ENCODE data around the gene NECAB2.
"Not testable (repeated sequence)": the region's sequence is repeated elsewhere in the genome, so short reads cannot be mapped to it uniquely, and the experiment has no call there.

The NECAB2 gene

DNA sequence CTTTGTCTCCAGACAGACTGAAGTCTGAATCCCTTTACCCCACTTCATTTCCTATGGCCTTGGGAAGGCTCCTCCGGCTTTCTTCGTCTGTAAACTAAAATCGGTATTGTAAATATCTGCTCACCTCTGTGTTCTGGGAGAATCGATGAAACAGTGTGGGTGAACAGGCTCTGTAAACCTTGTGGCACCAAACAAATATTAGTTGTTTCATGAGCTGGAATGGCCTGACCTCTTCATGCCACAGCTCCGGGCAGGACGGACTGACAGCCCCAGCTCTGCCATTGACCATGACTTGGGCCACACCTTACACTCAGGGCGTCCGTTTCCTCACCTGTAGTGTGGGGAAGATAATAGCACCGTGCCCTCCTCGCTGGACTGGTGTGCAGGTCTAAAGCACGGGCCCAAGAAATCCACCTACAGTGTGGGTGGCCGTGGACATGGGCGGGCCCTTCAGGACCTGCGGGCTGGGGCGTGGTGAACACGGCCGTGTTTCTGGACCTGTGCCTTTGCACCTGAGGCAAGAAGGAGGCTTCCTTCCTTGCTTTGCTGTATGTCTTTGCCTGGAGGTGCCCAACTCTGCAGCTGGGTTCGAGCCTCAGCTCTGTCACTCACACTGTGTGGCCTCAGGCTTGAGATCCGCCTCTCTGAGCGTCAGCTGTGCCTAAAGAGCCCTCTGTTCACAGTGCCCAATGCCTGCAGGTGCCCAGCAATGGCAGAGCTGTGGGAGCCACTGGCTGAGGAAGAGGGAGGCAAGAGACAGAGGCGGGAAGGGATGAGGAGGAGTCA is 21.1 kb upstream of the NECAB2 start:
- TF ChIP-seq, protein P1, sequence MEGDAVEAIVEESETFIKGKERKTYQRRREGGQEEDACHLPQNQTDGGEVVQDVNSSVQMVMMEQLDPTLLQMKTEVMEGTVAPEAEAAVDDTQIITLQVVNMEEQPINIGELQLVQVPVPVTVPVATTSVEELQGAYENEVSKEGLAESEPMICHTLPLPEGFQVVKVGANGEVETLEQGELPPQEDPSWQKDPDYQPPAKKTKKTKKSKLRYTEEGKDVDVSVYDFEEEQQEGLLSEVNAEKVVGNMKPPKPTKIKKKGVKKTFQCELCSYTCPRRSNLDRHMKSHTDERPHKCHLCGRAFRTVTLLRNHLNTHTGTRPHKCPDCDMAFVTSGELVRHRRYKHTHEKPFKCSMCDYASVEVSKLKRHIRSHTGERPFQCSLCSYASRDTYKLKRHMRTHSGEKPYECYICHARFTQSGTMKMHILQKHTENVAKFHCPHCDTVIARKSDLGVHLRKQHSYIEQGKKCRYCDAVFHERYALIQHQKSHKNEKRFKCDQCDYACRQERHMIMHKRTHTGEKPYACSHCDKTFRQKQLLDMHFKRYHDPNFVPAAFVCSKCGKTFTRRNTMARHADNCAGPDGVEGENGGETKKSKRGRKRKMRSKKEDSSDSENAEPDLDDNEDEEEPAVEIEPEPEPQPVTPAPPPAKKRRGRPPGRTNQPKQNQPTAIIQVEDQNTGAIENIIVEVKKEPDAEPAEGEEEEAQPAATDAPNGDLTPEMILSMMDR (IDR thresholded peaks at IDR 0.05): no peak
- no peaks in the 10 kb centered on the region for H3K9me3 ChIP-seq

DNA sequence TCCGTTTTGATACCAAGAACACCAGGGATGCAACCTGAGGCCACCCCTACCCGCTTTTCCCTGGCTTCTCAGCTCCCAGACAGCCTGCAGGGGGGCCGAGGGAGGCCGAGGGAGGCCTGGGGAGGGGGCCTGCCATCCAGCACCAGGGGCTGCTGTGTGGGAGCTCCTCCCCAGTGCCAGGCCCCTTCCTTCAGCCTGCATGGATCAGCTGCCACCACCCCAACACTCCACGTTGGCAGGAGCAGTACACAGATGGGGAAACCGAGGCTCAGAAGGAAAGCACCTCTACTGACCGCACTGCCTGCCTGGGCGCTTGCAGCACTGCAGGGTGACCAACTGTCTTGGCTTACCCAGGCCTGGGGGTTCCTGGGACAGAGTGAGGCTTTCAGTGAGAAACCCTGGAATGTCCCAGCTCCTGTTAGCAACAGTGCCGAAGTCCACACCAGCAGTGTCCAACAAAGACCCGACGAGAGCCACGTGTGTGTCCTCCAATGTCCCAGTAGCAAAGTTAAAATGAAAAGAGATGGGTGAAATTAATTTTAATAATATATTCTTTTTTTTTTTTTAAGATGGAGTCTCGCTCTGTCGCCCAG is 20.3 kb upstream of the NECAB2 start:
- H3K4me3 ChIP-seq (ENCODE audit: low read depth in 1 of 2, low read length in 1 of 2): no peak overlapping the region
- no peaks in the 10 kb centered on the region for H3K36me3 ChIP-seq
- TF ChIP-seq, protein P1 (IDR thresholded peaks at IDR 0.05): no peak
- H3K27ac ChIP-seq: no peak overlapping the region
- H3K9me3 ChIP-seq: no peaks in the 10 kb centered on the region
- peaks cover 4% of the 10 kb centered on the region in 2 experiments for H3K4me1 ChIP-seq (ENCODE audit: control insufficient read depth in 1 of 2, insufficient read depth in 1 of 2, low read depth in 1 of 2, low read length in 1 of 2)
- no peaks in the 10 kb centered on the region for H3K27me3 ChIP-seq

More for the DNA sequence above, 21.1 kb upstream of the NECAB2 start:
- H3K27me3 ChIP-seq: no peaks in the 10 kb centered on the region
- H3K36me3 ChIP-seq: no peaks in the 10 kb centered on the region
- H3K4me1 ChIP-seq (ENCODE audit: control insufficient read depth in 1 of 2, insufficient read depth in 1 of 2, low read depth in 1 of 2, low read length in 1 of 2): no peaks in the 10 kb centered on the region
- no peak overlapping the region for H3K27ac ChIP-seq
- H3K4me3 ChIP-seq (ENCODE audit: low read depth in 1 of 2, low read length in 1 of 2): no peak overlapping the region

DNA sequence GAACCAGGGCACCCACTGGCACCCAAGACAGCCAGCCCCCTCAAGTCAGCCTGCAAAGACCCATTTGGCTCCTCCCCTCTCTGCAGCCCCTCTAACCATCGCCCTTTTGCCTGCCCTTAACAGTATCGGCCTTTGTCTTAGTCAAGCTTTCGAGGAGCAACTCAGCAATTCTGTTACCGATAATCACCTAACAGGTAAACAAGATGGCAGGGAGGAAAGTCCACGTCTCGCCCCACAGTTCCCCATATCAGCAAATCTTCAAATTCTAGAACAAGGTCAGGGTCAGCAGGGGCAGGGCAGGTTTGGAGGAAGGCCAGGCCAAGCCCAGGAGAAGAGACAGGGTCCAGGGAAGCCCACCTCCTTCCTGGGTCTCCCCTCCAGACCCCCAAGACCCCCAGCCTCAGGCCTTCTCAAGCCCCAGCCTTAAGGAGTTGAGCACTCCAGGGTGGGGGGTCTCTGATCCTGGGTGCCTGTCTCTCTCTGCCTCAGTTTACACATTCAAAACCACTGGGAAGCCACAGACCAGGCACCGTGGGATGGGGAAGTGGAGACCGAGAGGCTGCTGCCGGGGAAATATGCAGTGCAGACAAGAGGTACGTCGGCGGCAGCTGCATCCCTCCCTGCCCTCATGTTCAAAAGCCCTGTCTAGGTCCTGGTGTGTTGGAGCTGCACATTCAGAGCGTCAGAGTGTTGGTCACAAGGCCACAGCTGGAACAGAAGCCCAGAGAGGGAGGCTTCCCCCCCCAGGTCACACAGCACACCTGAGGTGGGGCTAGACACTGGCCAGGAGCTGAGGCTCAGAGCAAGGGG is 18.9 kb upstream of the NECAB2 start:
- H3K27ac ChIP-seq: no peak overlapping the region

GRCh38 chr16:83949724-83950001 is 18.4 kb upstream of the NECAB2 start:
- no peak overlapping the region for H3K4me3 ChIP-seq (ENCODE audit: low read depth in 1 of 2, low read length in 1 of 2)
- peaks cover 10% of the 10 kb centered on the region for H3K27me3 ChIP-seq
- no peak overlapping the region for H3K27ac ChIP-seq
- peaks cover 22 to 24% of the 10 kb centered on the region in 2 experiments for H3K4me1 ChIP-seq (ENCODE audit: control insufficient read depth in 1 of 2, insufficient read depth in 1 of 2, low read depth in 1 of 2, low read length in 1 of 2)
- TF ChIP-seq, protein P1 (IDR thresholded peaks at IDR 0.05): no peak
- no peaks in the 10 kb centered on the region for H3K36me3 ChIP-seq
- no peaks in the 10 kb centered on the region for H3K9me3 ChIP-seq

More for the DNA sequence above, 18.9 kb upstream of the NECAB2 start:
- no peak overlapping the region for H3K4me3 ChIP-seq (ENCODE audit: low read depth in 1 of 2, low read length in 1 of 2)
- TF ChIP-seq, protein P1 (IDR thresholded peaks at IDR 0.05): no peak
- H3K4me1 ChIP-seq (ENCODE audit: control insufficient read depth in 1 of 2, insufficient read depth in 1 of 2, low read depth in 1 of 2, low read length in 1 of 2): peaks cover 18% of the 10 kb centered on the region in 2 experiments
- no peaks in the 10 kb centered on the region for H3K9me3 ChIP-seq
- H3K27me3 ChIP-seq: peaks cover 6% of the 10 kb centered on the region
- H3K36me3 ChIP-seq: no peaks in the 10 kb centered on the region

GRCh38 chr16:83950862-83951399 is 17.1 kb upstream of the NECAB2 start:
- peaks cover 24 to 26% of the 10 kb centered on the region in 2 experiments for H3K4me1 ChIP-seq (ENCODE audit: control insufficient read depth in 1 of 2, insufficient read depth in 1 of 2, low read depth in 1 of 2, low read length in 1 of 2)
- not testable (repeated sequence) for H3K27ac ChIP-seq; H3K9me3 ChIP-seq; H3K4me3 ChIP-seq (ENCODE audit: low read depth in 1 of 2, low read length in 1 of 2); H3K36me3 ChIP-seq
- peaks cover 23% of the 10 kb centered on the region for H3K27me3 ChIP-seq

Data from neutrophil (primary cell).